ENCODE measurements around the gene LCLAT1. TPM values are rescaled to one million over a fixed set of nuclear protein-coding genes. Genes with fewer than 3 reads are reported as not detected.

Gene LCLAT1
- polyA plus RNA-seq, 1 donor (not counting 4 experiments of a cell fraction or from before 2014, with no cell fraction given): 17.1 TPM

DNA sequence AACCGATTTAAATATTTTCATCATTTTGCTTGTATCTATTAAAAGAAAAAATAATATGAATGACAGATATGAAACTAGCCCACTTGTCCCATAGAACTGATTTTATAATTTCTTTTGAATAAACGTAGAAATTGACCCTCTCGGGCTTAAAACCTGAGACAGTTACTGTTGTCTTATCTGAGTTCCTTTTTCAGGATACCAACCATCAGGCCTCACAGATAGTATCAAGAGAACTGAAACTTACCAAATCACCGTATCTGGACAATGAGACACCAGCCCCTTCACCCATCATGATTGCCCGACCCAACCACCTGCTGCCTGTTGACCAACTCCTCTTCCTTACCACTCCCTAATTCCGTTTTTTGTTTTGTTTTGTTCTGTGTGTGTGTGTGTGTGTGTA, 53.7 kb downstream of the LCLAT1 start:
- no peak for DNase-seq (ENCODE audit: low read depth, low spot score)
- no peak overlapping the region for H3K4me2 ChIP-seq (ENCODE audit: control insufficient read depth, extremely low read depth, insufficient read depth, low read depth, low read length)
- FAIRE-seq: no peak
- H2AFZ ChIP-seq (ENCODE audit: control insufficient read depth, low read length): no peak overlapping the region
- no peaks in the 10 kb centered on the region for H3K9me1 ChIP-seq (ENCODE audit: control insufficient read depth, extremely low read depth, insufficient read depth, low read length)
- H3K9me3 ChIP-seq (ENCODE audit: control insufficient read depth, low read depth, low read length): peaks cover 6% of the 10 kb centered on the region
- no peaks in the 10 kb centered on the region for H3K79me2 ChIP-seq (ENCODE audit: control insufficient read depth, insufficient read depth, low read length)
- dilution Hi-C loops (cut with MboI; ENCODE audit: extremely low pct_ligation_motif_present, low sequenced_read_pairs): no loop called here
- no peaks in the 10 kb centered on the region for H3K4me1 ChIP-seq (ENCODE audit: control insufficient read depth, extremely low read depth, insufficient read depth, low read length)
- H3K9ac ChIP-seq (ENCODE audit: control insufficient read depth, extremely low read depth, insufficient read depth, low read length): no peak overlapping the region
- H4K20me1 ChIP-seq (ENCODE audit: control insufficient read depth, extremely low read depth, insufficient read depth, low read length): no peaks in the 10 kb centered on the region
- no peak for TF ChIP-seq EZH2 (IDR thresholded peaks at IDR 0.05; ENCODE audit: low read length)
- TF ChIP-seq, protein P1, sequence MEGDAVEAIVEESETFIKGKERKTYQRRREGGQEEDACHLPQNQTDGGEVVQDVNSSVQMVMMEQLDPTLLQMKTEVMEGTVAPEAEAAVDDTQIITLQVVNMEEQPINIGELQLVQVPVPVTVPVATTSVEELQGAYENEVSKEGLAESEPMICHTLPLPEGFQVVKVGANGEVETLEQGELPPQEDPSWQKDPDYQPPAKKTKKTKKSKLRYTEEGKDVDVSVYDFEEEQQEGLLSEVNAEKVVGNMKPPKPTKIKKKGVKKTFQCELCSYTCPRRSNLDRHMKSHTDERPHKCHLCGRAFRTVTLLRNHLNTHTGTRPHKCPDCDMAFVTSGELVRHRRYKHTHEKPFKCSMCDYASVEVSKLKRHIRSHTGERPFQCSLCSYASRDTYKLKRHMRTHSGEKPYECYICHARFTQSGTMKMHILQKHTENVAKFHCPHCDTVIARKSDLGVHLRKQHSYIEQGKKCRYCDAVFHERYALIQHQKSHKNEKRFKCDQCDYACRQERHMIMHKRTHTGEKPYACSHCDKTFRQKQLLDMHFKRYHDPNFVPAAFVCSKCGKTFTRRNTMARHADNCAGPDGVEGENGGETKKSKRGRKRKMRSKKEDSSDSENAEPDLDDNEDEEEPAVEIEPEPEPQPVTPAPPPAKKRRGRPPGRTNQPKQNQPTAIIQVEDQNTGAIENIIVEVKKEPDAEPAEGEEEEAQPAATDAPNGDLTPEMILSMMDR (optimal IDR thresholded peaks at IDR 0.05 in 1 of 3, IDR thresholded peaks at IDR 0.05 in 1 of 3, conservative IDR thresholded peaks at IDR 0.05 in 1 of 3; ENCODE audit: extremely low read depth in 1 of 3, insufficient read depth in 2 of 3, low read length in 3 of 3): no peak
- no peaks in the 10 kb centered on the region for H3K27me3 ChIP-seq (ENCODE audit: control insufficient read depth, extremely low read depth, insufficient read depth, low read length)
- H3K27ac ChIP-seq (ENCODE audit: control insufficient read depth, insufficient read depth, low read length): no peak overlapping the region
- H3K36me3 ChIP-seq (ENCODE audit: control insufficient read depth in 2 of 2, extremely low read depth in 1 of 2, insufficient read depth in 2 of 2, low read length in 2 of 2): no peaks in the 10 kb centered on the region
- no peak overlapping the region for H3K4me3 ChIP-seq (ENCODE audit: control insufficient read depth in 2 of 3, extremely low read depth in 1 of 3, insufficient read depth in 2 of 3, low read depth in 1 of 3, low read length in 3 of 3)

DNA sequence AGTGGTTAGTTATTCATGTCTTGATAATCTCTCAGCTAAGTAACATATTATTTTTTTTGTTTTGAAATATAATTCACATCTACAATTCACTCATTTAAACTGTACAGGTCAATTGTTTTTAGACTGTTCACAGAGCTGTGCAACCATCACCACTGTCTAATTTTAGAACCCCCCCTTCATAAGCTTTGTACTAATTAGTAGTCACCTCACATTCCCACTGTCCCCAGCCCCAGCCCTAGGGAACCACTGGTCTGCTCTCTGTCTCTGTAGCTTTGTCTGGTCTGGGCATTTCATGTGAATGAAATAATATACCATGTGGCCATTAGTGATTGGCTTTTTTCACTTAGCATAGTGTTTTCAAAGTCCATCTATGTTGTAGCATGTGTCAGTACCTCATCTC, 55.3 kb downstream of the LCLAT1 start:
- TF ChIP-seq, protein P1 (optimal IDR thresholded peaks at IDR 0.05 in 1 of 3, IDR thresholded peaks at IDR 0.05 in 1 of 3, conservative IDR thresholded peaks at IDR 0.05 in 1 of 3; ENCODE audit: extremely low read depth in 1 of 3, insufficient read depth in 2 of 3, low read length in 3 of 3): no peak
- dilution Hi-C loops (cut with MboI; ENCODE audit: extremely low pct_ligation_motif_present, low sequenced_read_pairs): no loop called here
- Histone ChIP-seq H2AFZ (ENCODE audit: control insufficient read depth, low read length) (no peak overlapping the region), H3K4me3 (ENCODE audit: control insufficient read depth in 2 of 3, extremely low read depth in 1 of 3, insufficient read depth in 2 of 3, low read depth in 1 of 3, low read length in 3 of 3) (no peak overlapping the region), H3K9me3 (ENCODE audit: control insufficient read depth, low read depth, low read length) (peaks cover 6% of the 10 kb centered on the region), H4K20me1 (ENCODE audit: control insufficient read depth, extremely low read depth, insufficient read depth, low read length) (no peaks in the 10 kb centered on the region), H3K27me3 (ENCODE audit: control insufficient read depth, extremely low read depth, insufficient read depth, low read length) (no peaks in the 10 kb centered on the region), H3K9ac (ENCODE audit: control insufficient read depth, extremely low read depth, insufficient read depth, low read length) (no peak overlapping the region), H3K36me3 (ENCODE audit: control insufficient read depth in 2 of 2, extremely low read depth in 1 of 2, insufficient read depth in 2 of 2, low read length in 2 of 2) (no peaks in the 10 kb centered on the region), H3K27ac (ENCODE audit: control insufficient read depth, insufficient read depth, low read length) (no peak overlapping the region), H3K4me2 (ENCODE audit: control insufficient read depth, extremely low read depth, insufficient read depth, low read depth, low read length) (no peak overlapping the region), H3K79me2 (ENCODE audit: control insufficient read depth, insufficient read depth, low read length) (no peaks in the 10 kb centered on the region), H3K4me1 (ENCODE audit: control insufficient read depth, extremely low read depth, insufficient read depth, low read length) (no peaks in the 10 kb centered on the region), H3K9me1 (ENCODE audit: control insufficient read depth, extremely low read depth, insufficient read depth, low read length) (no peaks in the 10 kb centered on the region)
- FAIRE-seq: no peak
- no peak for DNase-seq (ENCODE audit: low read depth, low spot score)
